Head of caudate nucleus (tissue), 42 donors: ENCODE results near the gene GRIN2D.
"Not testable (repeated sequence)": the region's sequence is repeated elsewhere in the genome, so short reads cannot be mapped to it uniquely, and the experiment has no call there.

Source experiments
- DNase-seq, 42 donors: peaks; one replicate each; pipeline versions ENCODE4 v3.0.0 to v3.0.0-alpha.2; 2020 to 2021; ENCODE audit warnings: mixed read lengths in 7 of 42
- intact Hi-C: fragments of 100-400 bp; cut with DNase I; formaldehyde crosslinking; loops from one replicate; pipeline ENCODE4 v1.15.0; 2022

The GRIN2D gene

DNA sequence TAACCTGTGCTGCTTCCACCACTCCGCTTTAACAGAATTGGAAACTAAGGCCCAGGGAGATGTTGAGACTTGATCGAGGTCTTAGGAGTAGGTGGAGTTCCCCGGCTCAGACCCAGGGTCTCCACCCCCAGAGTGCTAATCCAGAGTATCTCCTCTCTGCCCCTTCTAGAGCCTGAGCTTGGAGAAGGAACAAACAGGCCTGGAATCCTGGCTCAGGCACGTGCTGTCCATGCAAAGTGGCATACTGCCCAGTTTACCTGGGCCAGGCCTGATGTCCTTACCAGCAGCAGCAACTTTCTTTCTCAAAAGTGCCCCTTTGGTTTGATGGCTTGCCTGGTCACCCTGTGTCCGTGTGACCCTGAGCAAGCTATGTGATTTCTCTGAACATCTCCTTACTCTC is 25.6 kb upstream of the GRIN2D start:
- no peak for DNase-seq
- intact Hi-C loops = no loop called here

DNA sequence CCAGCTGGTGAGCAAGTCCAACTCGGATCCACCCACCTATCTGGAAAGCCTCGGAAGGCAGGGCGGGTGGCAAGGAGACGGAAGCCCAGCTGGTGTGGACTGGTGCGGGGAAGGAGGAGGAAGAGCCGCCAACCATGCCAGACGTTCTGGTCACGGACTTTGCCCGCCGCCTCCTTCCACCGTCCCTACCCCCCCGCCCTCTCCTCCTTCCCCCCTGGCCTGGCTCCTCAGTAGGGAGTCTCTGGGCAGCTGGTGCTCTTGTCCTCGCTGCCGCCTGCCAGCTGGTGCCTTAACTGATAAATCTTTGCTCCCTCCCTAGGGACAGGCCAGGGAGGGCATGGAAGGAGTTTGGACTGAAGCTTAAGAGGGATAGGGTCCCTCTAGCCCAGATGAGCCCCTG is 24.5 kb upstream of the GRIN2D start:
- no peak for DNase-seq

DNA sequence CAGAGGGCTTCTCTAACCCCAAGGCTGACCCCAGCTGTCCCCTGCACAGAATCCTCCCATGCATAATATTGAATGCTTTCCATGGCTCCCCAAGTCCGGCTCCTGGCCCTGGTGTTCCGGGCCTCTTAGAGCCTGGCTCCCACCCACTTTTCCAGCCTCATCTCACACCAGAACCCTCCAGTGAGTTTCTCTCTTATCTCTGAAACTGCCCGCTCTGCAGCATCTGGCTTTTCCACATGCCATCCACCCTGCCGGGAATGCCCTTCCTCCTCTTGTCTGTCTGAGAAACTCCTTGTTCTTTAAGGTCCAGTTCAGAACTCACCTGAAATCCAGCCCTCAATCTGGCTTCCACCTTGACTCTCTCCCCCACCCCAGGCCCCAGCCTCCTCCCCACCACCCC is 22.5 kb upstream of the GRIN2D start:
- intact Hi-C loops = no loop called here
- DNase-seq = no peak

More for the DNA sequence above, 24.5 kb upstream of the GRIN2D start:
- intact Hi-C loops = no loop called here

DNA sequence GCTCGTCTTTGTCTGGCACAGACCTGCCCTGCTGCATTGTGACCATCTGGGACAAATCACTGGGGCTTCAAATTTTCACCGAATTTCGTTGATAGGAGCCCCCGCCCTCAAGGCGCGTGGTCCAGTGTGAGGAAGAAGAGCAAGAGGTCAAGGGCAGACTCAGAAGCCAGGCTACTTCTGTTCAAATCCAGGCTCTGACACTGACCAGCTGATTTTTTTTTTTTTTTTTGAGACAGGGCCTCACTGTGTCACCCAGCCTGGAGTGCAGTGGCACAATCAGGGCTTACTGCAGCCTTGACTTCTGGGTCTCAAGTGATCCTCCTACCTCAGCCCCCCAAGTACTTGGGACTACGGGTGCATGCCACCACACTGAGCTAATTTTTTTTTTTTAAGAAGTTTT is 22.1 kb upstream of the GRIN2D start:
- intact Hi-C loops = no loop called here
- DNase-seq = no peak

DNA sequence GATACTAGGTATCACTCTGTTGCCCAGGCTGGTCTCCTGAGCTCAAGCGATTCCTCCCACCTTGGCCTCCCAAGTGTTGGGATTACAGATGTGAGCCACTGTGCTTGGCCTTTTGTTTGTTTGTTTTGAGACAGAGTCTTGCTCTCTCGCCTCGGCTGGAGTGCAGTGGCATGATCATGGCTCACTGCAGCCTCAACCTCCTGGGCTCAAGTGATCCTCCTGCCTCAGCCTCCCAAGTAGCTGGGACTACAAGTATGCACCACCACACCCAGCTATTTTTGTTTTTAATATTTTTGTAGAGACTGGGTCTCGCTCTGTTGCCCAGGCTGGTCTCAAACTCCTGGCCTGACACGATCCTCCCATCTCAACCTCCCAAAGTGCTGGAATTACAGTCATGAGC is 21.7 kb upstream of the GRIN2D start:
- intact Hi-C loops, DNase-seq: not testable (repeated sequence)

DNA sequence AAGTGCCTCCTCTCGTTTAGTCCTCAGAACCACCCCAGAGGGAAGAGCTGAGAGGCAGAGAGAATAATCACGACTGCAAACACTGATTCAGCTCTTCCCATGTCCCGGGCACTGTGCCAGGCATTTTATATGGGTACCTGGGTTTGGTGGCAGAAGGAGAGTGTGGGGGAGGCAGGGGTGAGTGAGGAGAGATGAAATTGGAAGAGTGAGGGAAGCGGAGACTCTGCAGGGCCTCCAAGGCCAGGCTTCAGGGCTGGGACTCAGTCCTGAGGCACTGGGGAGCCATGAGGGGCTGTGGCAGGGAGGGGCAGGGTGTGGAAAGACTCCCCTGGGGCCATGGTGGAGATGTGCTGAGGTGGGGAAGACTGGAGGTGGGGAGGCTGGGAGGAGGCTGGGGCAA is 20.6 kb upstream of the GRIN2D start:
- DNase-seq = peak; percentile 30 to 92 (median 72)
- intact Hi-C loops = no loop called here

DNA sequence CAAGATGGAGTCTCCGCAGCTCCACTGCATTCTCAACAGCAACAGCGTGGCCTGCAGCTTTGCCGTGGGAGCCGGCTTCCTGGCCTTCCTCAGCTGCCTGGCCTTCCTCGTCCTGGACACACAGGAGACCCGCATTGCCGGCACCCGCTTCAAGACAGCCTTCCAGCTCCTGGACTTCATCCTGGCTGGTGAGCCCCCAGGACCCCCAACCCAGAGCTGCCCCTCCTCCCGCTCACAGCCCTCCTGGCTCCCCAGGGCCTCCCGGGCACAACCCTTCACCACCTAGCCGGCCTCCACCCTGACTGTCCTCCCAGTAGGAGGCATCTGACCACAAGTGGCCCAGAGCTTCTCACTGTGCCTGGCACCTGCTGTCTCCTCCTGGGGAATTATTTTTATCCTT is 19.9 kb upstream of the GRIN2D start:
- no peak for DNase-seq
- intact Hi-C loops = no loop called here

DNA sequence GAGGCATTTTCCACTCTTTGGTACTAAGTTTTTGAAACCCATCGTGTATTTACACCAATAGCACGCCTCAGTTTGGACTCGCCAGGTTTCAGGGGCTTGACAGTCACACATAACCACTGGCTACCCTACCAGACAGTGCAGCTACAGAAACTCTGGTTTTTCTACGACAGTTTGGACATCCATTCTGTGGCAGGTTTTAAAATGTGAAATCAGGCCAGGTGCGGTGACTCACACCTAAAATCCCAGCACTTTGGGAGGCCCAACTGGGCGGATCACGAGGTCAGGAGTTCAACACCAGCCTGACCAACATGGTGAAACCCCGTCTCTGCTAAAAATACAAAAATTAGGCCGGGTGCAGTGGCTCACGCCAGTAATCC is 15.3 kb upstream of the GRIN2D start:
- intact Hi-C loops = no loop called here
- no peak for DNase-seq

DNA sequence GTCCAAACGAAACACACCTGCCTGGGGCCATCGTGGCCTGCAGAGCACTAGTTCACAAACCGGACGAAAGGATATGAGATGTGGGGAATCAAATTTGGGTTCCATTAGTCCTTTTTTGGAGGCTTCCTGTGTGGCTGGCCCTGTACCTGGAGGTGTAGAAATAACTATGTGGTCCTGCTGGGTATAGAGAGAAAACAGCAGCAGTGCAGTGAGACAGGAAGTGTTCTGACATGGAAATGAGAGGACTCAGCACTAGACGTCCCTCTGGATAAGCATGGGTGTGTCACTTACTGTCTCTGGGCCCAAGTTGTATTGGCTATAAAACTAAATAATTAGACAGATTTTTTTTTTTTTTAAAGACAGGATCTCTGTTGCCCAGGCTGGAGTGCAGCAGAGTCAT is 14.4 kb upstream of the GRIN2D start:
- intact Hi-C loops = no loop called here
- DNase-seq = no peak

DNA sequence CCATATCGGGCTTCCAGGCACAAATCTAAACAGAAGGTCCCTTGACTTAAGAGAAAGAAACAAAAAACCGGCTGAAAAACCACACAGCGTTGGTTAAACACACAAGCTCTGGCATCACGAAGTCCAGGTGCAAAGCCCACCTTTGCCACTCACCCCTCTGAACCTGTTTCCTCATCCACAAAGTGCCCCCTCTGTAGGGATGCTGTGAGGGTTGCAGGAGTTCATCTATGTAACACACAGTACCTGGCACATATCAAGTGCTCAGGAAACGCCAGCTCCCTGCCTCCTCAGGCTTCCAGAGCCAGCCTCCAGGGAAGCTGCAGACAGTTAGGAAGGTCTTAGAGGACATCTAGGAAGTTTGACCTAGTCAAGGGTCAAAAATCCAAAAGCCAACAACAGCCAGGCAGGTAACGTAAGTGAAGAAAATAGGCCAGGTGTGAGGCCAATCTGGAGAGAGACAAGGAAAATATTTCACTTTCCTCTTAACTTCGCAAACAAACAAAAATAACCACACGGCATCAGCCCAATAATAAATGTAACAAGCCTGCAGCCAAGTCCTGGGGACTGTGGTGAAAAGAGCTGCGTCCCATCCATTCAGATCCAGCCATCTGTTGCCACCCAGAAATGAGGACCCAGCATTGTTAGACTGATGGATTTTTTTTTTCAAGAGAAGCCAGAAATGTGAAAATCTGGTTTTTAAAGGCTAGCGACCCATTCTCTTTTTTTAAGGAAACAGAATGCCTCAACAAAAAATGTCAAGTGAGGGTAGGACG is 12.1 kb upstream of the GRIN2D start:
- intact Hi-C loops = no loop called here
- DNase-seq = no peak

DNA sequence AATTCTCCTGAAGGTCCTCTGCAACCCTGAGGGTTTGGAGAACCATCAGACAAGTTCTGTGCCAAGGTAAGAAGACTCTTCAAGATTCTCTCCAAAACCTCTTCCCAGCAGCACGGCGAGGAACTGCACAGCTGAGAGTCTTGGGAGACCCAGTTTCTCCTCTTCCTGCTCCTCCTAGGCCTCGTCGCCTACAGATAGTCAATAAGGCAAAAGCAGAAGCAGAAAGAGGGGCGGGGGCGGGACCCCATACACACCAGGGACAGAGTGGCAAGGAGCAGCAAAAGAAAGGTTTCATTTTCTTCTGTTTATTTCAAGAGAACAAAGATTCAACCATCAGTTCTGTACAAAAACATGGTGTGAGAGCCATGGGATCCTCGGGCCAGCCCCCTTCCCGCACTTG is 11.2 kb upstream of the GRIN2D start:
- no peak for DNase-seq
- intact Hi-C loops = no loop called here

DNA sequence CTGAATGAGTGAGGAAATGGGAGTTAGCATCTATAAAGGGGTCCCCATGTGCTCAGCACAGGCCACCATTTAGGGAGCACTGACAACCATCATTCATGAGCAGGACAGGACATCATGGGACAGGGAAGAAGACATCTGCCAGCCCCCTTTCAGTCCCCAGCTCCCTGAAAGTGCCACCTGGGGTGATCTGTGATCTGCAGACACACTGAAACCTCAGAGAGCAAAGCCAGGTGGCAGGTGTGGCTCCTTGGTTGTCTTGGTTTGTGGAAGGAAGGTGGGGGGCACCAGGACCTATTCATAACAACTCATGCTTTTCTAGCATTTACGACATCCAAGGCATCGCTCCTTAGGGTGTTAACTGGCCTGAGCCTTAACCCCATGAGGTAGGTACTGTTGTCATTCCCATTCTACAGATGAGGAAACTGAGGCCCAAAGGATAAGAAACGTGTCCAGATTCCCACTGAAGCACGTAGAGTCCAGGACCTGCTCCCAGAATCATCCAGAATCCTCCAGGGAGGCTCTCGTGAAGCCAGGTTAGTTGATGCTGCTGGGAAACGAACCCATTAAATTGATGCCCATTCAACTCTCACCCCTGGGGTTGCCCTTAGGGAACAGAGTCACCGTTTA is 7.9 kb upstream of the GRIN2D start:
- intact Hi-C loops = no loop called here
- DNase-seq = no peak

DNA sequence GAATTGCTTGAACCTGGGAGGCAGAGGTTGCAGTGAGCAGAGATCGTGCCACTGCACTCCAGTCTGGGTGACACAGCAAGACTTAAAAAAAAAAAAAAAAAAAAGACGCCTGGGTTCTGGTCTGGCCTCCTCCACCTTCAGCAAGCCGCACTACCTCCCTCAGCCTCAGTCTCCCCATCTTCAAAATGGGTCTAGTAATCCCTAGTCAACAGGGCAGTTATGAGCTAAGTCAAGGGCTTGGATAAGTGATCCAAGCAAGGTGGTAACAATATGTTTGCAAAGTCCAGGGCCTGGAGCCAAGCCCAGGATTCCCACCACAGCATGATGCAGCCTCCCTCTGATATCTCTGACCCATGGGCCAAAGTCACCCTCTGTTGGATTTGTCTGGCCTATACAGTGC is 6.5 kb upstream of the GRIN2D start:
- intact Hi-C loops = no loop called here

DNA sequence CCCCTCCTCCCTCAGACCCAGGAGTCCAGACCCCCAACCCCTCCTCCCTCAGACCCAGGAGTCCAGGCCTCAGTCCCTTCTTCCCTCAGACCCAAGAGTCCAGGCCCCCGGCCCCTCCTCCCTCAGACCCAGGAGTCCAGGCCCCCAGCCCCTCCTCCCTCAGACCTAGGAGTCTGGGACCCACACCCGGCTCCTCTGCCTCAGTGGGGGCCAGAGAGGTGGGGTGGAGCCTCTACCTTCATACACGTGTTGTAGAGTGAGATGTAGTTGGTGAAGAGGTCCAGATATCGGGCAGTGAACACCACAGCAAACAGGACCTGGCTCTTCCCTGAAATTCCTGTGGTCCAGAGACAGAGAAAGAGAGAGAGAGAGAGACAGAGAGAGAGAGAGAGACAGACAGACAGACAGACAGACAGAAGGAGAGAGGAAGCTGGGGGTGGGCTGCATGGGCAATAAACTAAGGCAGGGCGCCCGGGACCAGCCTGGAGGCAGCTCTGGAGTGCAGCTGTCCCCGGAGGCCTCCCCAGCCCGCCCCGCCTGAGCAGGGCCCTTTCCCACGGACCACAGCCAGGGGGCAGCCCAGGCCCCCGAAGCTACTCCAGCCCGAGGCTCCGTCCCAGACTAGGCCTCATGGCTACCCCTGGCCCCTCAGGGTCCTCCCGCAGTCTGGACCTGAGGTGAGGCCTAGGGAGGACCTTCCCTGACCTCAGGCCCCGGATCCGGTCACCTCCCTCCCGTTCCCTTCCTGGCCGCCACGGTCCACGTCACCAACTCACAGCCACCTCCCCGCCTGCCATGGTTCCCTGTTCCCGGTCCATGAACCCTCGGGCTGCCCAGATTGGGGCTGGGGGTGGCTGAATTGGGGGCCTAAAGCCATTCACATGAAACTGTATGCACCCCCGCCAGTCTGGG is 3.0 kb upstream of the GRIN2D start:
- intact Hi-C loops = loop anchor here (10.0 kb wide), 1 partner anchor 54 kb away; the partner anchor contains the start of gene GRWD1
- peak; percentile 16 to 82 (median 68) for DNase-seq

More for the DNA sequence above, 6.5 kb upstream of the GRIN2D start:
- DNase-seq = no peak

DNA sequence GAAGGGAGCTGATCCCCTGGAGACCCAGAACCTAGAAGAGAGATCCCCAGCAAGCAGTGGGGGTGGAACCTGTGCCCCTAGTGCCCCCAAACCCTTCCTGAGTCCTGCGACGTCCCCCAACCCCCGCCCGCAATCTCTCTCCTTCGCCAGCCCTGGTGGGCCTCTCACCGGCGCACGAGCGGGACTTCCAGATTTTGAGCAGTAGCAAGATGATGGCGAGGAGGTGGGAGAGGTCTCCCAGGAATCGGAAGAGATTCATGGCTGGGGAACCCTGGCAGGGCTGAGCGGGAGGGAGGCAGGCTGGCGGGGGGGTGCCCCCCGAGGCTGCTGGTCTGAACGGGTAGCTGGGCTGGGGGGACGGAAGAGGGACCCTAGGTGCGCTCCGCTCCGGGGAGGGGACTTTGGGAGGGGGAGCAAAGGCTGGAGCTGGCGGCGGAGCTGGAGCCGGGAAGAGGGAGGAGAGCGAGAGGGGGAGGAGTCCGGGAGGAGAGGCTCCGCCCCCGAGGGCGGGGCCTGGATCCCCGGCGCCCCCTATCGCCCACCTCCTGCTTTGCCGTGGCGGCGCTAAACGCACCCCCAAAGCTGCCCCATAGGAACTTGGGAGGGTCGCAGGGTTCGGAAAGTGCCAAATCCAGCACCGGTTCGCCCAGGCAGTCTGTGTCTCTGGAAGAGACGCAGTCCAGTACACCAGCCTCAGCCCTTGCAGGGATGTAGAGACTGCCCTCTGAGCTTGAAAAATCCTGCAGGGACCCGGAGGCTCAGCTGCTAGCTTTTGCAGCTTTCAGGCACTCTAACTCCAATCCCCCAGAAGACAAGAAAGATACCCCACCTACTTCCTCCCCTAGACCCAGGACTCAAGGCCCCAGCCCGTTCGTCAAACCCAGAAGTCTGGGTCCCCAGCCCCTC is 2.1 kb upstream of the GRIN2D start, which contains the start of gene KDELR1:
TSS of gene KDELR1 (minus strand) at position 452 of the 906 bp plus-strand sequence. CDS start at position 259, 193 bp downstream.
- DNase-seq = peak; percentile 61 to 94 (median 88)
- intact Hi-C loops = loop anchor here (10.0 kb wide), 1 partner anchor 53 kb away; the partner anchor contains the start of gene GRWD1

DNA sequence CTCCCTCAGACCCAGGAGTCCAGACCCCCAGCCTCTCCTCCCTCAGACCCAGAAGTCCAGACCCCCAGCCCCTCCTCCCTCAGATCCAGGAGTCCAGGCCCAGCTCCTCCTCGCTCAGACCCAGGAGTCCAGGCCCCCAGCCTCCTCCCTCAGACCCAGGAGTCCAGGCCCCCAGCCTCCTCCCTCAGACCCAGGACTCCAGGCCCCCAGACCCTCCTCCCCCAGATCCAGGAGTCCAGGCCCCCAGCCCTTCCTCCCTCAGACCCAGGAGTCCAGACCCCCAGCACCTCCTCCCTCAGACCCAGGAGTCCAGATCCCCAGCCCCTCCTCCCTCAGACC is 1.5 kb upstream of the GRIN2D start:
- DNase-seq = not testable (repeated sequence)
- intact Hi-C loops = loop anchor here (10.0 kb wide), 1 partner anchor 53 kb away; the partner anchor contains the start of gene GRWD1

DNA sequence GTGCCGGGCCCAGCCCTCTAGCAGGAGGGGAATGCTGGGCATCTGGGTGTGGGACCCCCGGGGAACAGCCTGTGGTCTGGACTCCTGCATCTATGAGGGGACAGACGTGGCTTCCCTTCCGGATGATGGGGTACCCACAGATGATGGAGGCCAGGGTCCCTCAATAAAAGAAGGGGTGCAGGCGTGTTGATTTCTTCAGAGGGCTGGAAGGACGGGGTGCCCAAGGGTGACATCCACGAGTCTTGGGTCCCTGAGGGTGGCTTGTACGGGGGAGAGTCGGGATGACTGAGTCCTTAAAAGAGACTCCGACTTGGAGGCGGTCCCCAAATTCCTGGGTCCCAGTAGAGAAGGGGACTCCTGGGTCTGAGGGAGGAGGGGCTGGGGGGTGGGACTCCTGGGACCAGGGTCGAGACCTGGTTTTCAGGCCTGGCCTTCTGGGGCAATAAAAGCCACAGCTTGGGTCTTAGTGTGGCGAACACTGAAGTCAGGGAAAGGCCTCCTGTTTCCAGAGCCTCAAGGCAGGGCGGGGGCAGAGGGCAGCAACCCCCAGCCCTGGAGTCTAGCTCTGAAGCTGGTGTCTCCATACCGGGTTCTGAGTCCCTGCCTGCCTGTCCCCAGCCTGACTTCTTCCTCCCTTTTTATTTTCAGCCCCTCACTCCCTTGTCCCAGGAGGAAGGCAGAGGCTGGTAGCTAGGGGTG is 459 bp upstream of the GRIN2D start:
- DNase-seq = no peak
- intact Hi-C loops = loop anchor here (10.0 kb wide), 1 partner anchor 52 kb away; the partner anchor contains the start of gene GRWD1
